PFSK-1 (cell line): Measurements from ENCODE around the gene IL17B.

Experiments used
- FOXP2 ChIP-seq: optimal IDR thresholded peaks from 2 replicates; pipeline ENCODE3; 2011; ENCODE audit warnings: borderline replicate concordance, control low read depth, inconsistent platforms; ENCODE audit not compliant: insufficient read depth; ENCODE audit errors: extremely low read length, extremely low read depth
- POLR2AphosphoS5 ChIP-seq: IDR thresholded peaks from 2 replicates; pipeline ENCODE4 v1.6.1; 2012; ENCODE audit warnings: low read depth, mild to moderate bottlenecking, control low read depth, low read length, moderate library complexity
- REST ChIP-seq, 2 experiments: IDR thresholded peaks; 2 replicates each; pipeline versions ENCODE4 v1.6.1 to v1.8.0; 2011 to 2012; ENCODE audit warnings: low read depth in 2 of 2, low read length in 2 of 2, control low read depth in 1 of 2, inconsistent platforms in 1 of 2, mild to moderate bottlenecking in 1 of 2, moderate library complexity in 1 of 2; ENCODE audit not compliant: insufficient read depth in 1 of 2
- SIN3A ChIP-seq: IDR thresholded peaks from 2 replicates; pipeline ENCODE4 v1.6.1; 2012; ENCODE audit warnings: mild to moderate bottlenecking, low read length, moderate library complexity, borderline replicate concordance; ENCODE audit not compliant: insufficient read depth
- TAF1 ChIP-seq: IDR thresholded peaks from 2 replicates; pipeline ENCODE4 v1.6.1; 2012; ENCODE audit warnings: low read length, control low read depth, borderline replicate concordance; ENCODE audit not compliant: insufficient read depth

IL17B gene

DNA sequence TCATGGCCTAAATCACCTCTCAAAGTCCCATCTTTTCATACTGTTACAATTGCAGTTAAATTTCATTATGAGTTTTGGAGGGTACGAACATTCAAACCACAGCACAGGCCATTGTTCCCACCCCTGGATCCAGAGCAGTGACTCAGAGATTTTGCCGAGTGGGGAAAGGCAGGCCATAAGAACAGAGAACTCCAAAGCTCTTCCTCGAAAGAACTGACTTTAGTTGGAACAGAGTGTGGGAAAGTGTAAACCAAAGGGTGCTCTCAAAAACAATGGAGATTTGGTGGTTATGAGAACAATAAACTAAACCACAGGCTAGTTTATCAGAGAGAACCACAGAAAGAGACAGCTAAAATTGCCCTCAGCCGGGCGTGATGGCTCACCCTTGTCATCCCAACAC lies 53.2 kb downstream of the IL17B start:
- TF ChIP-seq REST (IDR thresholded peaks at IDR 0.05; ENCODE audit: insufficient read depth in 1 of 2, low read depth in 2 of 2, low read length in 2 of 2) (no peak), FOXP2 (no peak), TAF1 (no peak), SIN3A (no peak), POLR2AphosphoS5 (no peak)

DNA sequence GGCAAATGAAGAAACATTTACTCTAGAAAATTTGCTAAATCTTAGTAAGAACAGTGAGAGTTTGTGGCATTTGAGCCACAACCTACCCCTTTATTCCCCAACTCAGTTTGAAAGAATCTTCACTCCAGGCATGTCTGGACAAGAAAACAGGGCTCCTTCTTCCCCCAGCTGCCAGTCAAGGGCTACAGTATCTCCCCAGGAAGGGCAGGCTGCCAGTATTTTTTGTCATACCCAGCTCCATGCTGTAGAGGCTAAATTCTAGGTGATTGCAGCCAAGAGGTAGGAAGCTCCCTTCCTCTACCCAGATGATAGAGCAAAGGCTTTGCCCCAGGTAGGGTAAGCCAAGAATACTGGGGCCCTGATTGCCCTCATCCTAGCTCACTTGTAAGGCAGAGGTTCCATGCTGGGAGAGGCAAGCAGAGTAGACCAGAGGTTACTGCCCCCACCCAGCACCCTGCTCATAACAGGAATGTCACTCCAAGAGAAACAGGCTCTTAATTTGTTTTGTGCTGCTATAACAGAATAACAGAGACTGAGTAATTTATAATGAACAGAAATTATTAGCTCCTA lies 53.8 kb downstream of the IL17B start:
- TF ChIP-seq REST (IDR thresholded peaks at IDR 0.05; ENCODE audit: insufficient read depth in 1 of 2, low read depth in 2 of 2, low read length in 2 of 2) (no peak), SIN3A (no peak), FOXP2 (no peak), POLR2AphosphoS5 (no peak), TAF1 (no peak)

GRCh38 chr5:149324641-149325040 lies 54.5 kb downstream of the IL17B start:
- TF ChIP-seq SIN3A (no peak), POLR2AphosphoS5 (no peak), FOXP2 (no peak), TAF1 (no peak), REST (IDR thresholded peaks at IDR 0.05; ENCODE audit: insufficient read depth in 1 of 2, low read depth in 2 of 2, low read length in 2 of 2) (no peak)
